Bone marrow (tissue), 2 donors: Measurements from ENCODE around the gene ADORA2A.

ENCODE experiments used
- DNase-seq, 2 donors: peaks; one replicate each; lab custom pipeline; 2025; lab: John Stamatoyannopoulos, UW

Gene ADORA2A

DNA sequence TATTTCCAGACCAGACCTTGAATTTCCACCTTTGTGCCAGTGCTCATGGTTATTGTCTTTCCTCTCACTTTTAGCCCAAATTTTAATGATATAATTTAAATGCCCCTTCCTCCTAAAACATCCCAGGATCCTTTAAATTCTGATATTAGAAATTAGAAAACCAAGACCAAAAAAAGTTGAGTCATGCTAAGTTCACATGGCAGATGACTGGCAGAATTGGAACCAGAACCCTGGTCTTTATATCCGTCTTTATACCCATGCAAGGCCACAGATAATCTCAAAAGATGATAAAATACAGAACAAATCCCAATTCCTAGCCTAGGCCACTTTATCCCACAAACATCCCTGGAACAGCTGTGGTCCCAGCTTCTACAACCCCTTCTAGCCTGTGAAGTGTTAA, 26.5 kb downstream of the ADORA2A start:
- no peak for DNase-seq

DNA sequence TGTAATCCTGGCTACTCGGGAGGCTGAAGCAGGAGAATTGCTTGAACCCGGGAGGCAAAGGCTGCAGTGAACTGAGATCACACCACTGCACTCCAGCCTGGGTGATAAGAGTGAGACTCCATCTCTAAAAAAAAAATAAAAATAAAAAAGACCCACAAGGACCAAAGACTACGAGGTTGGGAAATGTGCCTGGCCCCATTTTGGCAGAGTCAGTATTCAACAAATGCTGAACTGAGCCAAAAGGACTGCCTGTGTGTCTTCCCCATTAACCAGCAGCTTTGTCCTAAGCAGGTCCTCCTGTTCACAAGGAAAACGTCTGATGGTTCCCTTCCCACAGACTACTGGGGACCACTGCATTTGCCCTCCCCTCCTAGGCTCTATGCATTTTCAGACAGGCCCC, 27.6 kb downstream of the ADORA2A start:
- no peak for DNase-seq

DNA sequence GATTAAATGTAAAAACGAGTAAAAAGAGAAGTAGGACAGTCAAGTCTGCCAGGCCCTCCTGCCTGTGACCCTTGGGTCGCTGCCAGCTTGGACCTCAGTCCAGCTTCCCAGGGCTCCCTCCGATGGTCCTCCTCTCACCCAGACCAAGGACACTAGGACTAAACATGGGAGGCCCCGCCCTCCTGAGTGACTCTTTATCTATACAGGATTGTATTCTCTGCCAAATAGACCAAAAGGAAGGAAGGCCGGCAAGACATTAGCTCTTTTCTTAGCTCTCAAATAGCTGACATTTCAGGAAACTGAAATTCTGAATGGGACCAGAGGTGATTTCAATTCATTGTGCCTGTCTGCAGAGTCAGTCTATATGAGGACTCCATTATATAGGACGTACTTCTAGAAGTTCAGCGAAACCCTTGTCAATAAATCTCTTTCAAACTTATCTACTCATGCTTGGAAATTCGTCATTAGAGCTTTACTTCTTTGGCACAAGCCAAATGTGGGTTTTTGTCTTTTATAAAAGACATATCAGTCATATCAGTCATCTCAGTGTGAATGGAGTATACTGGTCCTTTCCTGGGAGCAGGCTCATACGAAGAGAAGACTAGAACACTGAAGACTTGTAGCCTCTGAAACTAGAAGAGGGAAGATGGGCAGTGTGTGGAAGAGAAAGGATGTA, 28.5 kb downstream of the ADORA2A start:
- DNase-seq = no peak

DNA sequence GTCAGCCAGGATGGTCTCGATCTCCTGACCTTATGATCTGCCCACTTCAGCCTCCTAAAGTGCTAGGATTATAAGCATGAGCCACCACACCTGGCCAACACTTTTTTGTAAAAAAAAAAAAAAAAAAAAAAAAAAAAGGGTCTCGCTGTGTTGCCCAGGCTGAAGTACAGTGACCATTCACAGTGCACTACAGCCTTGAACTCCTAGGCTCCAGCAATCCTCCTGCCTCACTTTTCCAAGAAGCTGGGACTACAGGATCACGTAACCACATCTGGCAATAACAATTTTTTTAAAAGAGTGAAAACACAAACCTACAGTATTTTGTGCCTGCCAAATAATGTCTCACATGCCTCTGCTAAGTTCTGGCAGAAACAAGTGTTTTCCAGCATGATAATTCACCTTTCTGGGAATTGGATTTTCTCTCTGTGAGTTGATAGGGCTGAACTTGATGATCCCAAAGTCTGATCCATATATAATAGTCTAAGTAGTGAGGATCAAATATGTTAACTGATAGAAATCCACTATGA, 30.6 kb downstream of the ADORA2A start:
- DNase-seq = no peak

DNA sequence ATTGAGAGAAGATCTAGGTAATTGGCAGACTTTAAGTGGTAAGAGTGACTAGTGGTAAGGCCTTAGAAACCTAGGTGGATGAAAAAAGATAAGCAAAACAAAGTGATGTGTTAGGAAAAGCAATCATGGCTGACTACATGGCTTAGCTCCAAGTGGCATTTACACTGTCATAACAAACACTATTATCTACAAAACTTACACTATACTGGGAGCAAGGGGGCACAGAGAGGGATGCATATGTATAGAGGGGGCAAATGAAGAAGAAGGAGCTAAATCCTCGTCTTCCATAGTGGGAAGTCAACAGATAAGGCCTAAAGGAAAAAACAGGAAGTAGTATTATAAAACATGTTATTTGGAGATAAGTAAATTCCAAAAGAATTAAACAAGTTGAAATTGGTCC, 32.5 kb downstream of the ADORA2A start:
- no peak for DNase-seq

DNA sequence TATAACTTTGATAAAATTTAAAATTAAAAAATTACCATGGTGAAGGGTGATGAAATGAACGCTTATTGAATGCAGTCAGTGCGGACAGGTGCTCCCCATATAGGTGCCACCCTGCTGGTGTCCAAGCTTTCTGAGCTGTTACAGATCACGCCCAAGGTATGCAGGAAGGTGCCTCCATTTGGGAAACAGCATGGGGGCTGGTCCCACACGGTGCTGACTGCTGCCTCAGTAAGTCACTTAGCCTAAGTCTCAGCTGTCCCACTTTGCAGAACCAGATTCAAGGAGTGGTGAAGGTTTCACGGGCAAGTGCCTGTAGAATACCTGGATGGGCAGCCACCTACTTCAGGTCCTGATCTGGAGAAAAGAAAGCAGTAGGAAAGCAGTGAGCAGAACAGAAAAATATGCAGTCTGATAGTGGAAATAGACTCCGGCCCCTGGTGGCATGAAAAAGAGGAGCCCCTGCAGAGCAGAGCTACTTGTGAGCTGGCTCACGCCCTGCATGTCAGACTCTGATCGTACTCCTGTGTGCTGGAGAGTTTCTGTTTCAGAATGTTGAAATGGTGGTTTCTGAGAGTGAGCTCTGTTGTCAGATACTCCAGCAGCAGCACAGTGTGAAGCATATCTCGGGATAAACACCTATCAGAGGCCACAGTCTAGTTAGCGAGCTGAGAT, 33.2 kb downstream of the ADORA2A start:
- no peak for DNase-seq

DNA sequence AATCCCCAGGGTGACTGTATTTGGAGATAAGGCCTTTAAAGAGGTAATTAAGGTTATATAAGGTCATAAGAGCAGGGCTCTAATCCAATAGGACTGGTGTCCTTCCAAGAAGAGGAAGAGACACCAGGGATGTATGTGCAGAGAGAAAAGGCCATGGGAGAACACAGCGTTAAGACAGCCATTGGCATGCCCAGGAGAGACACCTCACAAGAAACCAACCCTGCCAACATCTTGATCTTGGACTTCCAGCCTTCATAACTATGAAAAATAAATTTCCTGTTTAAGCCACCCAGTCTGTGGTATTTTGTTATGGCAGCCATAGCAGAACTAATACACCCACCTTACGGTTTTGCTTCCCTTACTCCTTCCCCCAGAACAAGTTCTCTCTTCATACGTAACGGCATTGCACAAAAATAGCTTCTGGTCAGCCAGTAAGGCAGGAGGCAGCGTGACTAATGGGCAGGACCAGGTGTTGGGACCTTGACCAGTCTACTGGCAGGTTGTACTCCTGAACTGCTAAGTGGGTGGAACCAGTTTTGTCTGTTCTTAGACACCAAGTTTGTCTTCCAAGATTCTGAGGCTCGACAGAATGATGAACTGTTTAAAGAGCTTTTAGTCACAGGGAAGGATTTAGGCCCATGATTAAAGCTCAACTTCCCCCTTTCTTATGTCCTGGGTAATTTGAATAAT, 35.8 kb downstream of the ADORA2A start:
- no peak for DNase-seq

DNA sequence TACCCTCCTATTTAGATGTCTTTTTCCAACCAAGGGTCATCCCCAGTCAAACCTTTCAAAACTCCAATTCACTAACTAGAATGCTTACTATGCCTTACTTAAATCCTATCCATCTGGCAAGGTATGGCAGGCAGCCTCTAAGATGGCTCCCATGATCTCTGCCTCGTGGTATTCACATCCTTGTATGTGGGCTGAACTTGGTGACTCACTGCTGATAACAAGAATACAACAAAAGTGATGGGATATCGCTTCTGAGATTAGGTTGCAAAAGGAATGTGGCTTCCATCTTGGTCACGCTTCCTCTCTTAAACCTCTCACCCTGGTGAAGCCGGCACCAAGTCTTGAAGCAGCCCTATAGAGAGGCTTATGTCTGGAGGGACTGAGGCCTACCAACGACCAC, 38.2 kb downstream of the ADORA2A start:
- DNase-seq = no peak

DNA sequence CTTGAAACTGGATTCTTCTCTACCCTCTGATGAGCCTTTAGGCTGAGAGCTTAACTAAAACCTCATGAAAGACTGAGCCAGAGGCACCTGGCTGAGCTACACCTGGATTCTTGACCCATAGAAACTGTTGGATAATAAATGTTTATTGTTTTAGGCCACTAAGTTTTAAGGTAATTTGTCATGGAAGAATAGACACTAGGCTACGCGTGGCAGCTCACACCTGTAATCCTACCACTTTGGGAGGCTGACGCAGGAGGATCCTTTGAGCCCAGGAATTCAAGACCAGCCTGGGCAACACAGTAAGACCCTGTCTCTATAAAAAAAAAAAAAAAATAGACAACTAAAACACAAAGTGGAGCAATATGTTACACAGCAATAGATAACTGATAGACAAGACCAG, 38.6 kb downstream of the ADORA2A start:
- no peak for DNase-seq

DNA sequence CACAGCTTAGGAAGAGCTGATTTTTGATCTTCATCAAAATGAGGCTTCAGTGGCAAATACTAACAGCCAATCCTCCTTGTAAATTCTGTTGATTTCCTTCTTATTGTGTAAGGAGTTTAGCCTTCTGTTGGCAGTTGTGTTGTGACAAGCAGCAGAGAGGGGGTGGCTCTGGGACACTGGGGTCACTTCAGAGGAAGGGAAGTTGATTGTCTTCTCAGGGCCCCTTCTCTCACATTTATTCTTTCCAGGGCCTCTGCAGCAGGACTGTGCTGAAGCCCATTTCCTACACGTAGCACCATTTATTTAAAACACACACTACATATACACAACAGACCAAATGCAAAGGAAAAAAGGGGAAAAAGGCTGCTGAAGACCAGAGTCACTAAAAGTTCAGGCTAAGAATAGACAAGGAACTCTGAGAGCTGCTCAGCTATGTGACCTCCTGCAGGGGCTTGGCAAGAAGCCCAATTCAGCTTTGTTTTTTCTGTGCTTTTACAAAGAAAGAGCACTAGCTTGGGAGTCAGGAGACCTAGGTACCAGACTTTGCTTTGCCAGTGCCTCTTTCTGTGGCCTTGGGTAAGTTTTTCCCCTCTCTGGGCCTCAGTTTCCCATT, 39.4 kb downstream of the ADORA2A start:
- peak in 1 of 2 donors; percentile 14 for DNase-seq

DNA sequence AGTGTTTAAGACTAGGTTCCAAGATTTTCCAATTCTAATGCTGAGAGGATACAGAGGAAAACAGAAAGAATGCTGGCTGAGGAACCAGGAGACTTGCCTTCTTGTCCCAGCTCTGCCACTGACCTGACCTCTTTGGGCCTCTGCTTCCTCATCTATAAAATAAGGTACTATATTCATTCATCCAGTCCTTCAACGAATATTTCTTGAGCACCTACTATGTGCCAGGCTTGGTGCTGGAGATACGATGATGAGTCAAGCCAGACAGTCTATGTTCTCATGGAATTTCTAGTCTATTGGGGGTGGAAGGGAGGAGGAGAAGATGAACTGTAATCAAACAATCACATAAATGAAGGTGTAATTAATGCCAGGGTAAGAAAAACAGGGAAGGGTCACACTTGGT, 39.9 kb downstream of the ADORA2A start:
- DNase-seq = no peak

DNA sequence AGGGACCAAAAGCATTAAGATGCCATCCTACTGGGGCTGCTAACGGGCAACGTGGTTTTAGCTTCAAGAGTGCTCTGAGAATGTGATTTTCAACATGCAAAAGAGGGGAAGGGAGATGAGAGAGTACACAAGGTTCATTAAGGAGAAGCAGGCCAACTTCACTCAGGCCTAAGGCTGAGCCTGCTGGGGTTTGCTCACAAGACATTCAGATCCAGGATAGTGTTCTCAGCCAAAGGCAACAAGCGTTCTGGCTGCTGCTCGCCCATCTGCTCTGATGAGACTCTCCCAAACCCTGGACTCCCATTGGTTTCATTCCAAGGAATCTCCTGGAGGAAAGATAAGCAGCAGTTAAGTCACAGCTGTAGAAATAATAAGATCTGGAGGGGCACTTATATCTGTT, 44.2 kb downstream of the ADORA2A start:
- no peak for DNase-seq

DNA sequence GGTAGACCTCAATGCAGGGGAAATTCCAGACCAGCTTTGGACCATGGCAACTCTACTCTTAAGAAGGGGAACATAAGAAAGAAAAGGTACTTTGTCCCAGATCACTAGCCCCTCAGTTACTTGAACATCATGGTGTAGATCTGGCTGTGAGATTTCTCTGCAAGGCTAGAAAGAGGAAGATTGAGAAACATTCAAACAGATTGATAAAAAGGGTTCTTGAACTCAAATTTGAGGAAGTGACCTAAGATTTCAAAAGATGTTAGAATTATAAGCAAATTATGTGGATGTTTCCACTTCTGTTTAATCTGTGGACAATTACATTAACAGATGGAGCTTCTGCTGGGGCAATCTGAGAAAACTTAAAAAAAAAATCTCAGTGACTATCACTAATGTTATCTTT, 45.9 kb downstream of the ADORA2A start:
- peak in 1 of 2 donors; percentile 33 for DNase-seq

DNA sequence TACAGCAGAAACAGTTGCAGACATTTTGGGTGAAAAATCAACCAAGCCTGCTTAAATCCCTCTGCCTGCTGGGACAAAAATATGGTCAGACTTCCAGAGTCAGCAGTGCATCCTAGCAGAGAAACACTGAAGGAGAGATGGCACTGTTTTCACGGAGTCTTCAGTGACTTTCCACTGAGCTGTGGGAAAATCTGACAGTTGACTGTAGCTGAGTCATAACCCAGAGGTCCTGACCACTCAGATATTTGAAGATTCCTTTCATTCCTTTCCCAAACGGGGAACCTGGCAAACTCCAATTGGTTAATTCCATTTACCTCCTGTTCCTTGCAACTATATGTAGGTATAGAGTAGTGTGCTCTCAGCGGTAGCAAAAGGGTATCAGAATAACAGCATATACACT, 46.8 kb downstream of the ADORA2A start:
- no peak for DNase-seq

DNA sequence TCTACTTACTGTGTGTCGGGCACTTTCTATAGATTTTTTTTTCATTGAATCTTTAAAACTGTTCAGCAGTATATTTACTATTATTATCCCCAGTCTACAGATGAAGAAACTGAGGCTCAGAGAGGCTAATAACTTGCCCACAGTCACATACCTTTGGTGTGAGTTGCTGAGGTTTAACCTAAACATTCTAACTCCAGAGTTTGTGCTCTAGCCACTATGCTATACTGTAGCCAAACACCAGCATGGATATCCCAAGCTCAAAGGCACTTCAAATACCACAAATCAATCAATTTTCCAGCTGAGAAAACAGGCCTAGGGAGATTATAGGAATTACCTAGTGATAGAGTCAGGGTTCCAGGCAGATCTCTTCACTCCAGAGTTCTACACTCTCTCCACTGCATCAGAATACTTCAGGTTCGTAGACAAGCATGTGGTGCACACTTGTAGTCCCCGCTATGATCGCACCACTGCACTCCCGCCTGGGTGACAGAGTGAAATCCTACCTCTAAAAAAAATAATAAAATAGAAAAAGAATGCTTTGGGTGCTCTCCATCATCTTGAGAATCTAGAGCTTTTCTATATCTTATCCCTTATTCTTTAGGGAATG, 47.4 kb downstream of the ADORA2A start:
- DNase-seq = no peak

DNA sequence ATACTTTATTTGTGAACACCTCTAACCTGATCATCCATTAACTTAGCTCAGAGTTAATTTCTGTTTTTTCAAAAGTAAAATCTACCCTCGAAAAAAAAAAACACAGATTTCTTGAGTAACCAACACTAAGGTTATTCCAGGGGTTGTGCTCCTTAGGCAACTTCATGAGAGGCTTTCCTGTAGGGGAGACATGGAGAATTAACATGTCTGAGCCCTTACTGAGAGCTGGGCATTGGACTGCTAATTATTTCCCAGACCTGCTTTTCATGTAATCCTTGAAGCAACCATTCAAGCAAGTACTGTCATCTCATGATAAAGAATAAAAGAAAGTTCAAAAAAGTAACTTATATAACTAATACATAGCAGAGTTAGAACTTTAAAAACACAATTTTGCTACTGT, 54.2 kb downstream of the ADORA2A start:
- DNase-seq = no peak

DNA sequence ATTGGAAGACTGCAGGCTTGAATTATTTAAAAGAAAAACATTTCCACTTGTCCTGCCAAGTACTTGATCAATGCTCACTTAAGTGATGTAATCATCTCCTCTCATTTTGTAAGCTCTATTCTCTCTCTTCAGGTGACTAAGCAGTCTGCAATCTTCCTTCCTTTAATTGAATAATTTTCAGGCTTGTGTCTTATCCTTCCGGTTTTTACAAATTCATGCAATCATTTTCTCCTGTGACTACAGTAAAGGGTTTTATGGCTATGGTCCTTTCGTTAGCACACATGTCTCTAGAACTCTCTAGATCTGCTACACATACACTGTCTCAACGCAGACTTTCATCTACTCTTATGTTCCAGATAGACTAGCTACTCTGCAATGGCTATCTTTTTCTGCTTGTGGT, 55.2 kb downstream of the ADORA2A start:
- DNase-seq = peak in 1 of 2 donors; percentile 85

DNA sequence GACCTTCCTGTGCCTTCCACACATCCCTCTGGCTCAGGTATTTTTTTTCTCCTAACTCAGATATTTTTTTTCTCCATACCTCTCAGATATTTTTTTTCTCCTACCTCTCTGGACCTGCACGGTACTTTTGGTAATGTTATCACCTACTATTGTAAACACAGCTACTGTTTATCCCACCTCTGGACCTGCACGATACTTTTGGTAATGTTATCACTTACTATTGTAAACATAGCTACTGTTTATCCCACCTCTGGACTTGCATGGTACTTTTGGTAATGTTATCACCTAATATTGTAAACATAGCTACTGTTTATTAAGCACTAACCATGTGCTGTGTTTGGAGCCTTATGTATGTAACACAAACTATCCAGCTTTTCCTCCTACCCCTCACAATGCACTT, 55.6 kb downstream of the ADORA2A start:
- DNase-seq = no peak

DNA sequence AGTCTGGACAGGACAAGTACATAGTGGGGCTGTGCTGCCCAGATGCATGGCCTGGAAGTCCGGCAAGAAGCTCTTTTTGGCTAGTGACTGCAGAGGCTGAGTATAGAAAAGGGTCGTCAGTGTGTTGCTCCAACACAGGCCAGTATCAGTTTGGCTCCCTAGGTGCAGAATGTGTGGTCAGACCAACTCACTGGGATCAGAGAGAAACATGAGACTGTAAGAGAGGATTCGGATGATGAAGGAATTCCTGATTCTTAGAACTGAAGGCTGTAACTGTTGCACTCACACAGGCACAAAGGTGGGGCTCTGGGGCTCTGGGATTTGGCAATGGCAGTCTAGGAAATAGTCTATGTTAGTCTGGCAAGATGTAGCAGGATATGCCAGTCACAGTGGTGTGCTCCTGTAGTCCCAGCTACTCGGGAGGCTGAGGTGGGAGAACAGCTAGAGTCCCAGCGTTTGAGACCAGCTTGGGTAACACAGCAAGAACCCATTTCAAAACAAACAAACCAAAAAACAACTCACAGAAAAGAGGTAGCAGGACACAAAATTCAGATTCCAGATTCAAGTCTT, 56.7 kb downstream of the ADORA2A start:
- no peak for DNase-seq

DNA sequence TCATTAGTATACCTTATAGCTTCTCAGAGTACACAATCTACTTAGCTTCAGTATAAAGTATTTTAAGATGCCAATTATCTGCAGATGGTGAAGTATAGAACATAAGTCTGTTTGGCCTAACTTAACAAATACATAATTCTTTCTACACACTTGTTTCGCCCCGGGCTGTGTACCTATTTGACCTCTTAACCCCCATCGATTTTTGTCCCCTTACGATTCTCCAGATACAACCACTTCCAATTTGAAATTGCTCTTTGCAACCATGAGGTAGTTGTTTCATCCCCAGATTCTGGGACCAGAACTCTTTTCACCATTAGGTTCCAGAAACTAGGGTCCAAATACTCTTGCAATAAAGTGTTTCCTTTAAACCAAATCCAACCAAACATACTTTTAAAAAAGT, 57.8 kb downstream of the ADORA2A start:
- DNase-seq = no peak

DNA sequence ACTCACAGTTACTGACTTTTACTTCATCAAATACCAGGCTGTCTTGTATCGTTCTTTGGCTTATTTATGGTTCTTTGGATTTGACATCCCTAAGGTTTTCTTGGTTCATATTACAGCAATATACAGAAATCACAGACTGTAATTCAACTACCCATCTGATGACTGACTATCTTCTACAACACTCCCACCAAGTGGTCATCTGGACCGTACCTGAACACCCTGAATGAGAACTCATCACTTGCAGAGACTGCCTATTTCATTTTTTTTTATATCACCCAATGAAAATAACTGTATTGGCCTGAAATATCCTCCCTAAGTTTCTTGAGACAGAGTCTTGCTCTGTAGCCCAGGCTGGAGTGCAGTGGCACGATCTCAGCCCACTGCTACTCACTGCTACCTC, 58.2 kb downstream of the ADORA2A start:
- no peak for DNase-seq

DNA sequence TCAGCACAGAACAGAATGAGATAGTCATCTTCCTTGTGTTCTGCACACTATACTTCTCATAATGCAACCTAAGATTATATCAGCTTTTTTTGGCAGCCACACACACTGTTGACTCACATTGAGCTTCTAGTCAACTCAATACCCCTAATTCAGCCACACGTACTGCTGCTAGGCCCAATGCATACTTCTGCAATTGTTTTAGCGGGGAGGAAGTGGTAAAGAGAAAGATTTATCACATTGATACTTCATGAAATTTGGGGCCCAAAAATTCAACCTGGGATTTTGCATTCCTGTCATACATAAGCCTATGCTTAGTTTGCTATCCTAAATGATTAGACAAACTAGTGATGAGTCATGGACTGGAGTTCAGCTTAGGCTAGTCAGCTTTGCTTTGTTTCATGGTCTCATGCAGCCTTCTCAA, 59.1 kb downstream of the ADORA2A start:
- peak in 1 of 2 donors; percentile 90 for DNase-seq
